Ascending aorta (tissue), 2 donors: ENCODE measurements around the gene ST6GAL2. TPM values are rescaled to one million over a fixed set of nuclear protein-coding genes. Genes with fewer than 3 reads are reported as not detected.

ENCODE experiments used
- DNase-seq, 2 donors: peaks; one replicate each; pipeline ENCODE4 v3.0.0-alpha.2; 2019; ENCODE audit warnings: low spot score in 2 of 2
- H3K27ac ChIP-seq, 2 donors: fragments of 200-600 bp; sonication (generic); one replicate each; pipeline ENCODE4 v1.5.1; 2016 to 2017; ENCODE audit warnings: mild to moderate bottlenecking in 1 of 2
- H3K27me3 ChIP-seq: fragments of 200-600 bp; sonication (generic); one replicate; pipeline ENCODE4 v1.5.1; 2017
- H3K36me3 ChIP-seq, 2 donors: fragments of 200-600 bp; sonication (generic); one replicate each; pipeline ENCODE4 v1.5.1; 2016
- H3K4me1 ChIP-seq, 2 donors: fragments of 200-600 bp; sonication (generic); one replicate each; pipeline ENCODE4 v1.5.1; 2016 to 2017; ENCODE audit warnings: mild to moderate bottlenecking in 1 of 2
- H3K4me3 ChIP-seq, 2 donors: fragments of 200-600 bp; sonication (generic); one replicate each; pipeline ENCODE4 v1.5.1; 2016 to 2017; ENCODE audit warnings: mild to moderate bottlenecking in 1 of 2
- H3K9me3 ChIP-seq, 2 donors: fragments of 200-600 bp; sonication (generic); one replicate each; pipeline ENCODE4 v1.5.1; 2016
- CTCF ChIP-seq, 3 experiments: fragments of 200-600 bp in 2 of 3; fragments of 450-650 bp in 1 of 3; sonication (generic) in 2 of 3; IDR thresholded peaks; one replicate each; pipeline ENCODE4 v1.5.1; 2016 to 2019; ENCODE audit warnings: antibody characterized with exemption in 3 of 3, mild to moderate bottlenecking in 1 of 3, moderate library complexity in 1 of 3
- intact Hi-C: fragments of 100-400 bp; cut with DNase I; formaldehyde crosslinking; loops from one replicate; pipeline ENCODE4 v1.15.1; 2023
- total RNA-seq: library from RNA; depleted of rRNA; stranded (reverse); fragments of >200 nt; gene quantifications from one replicate; pipeline ENCODE4 v1.1.0, GENCODE V29; 2016

The ST6GAL2 gene
- total RNA-seq, 1 donor from 2014 or later = 55.5 TPM

- Histone ChIP-seq H3K4me1 (peaks cover 0 to 4% of the 10 kb centered on the region in 2 donors), H3K4me3 (no peak overlapping the region), H3K36me3 (peaks cover 22 to 46% of the 10 kb centered on the region in 2 donors), H3K9me3 (no peaks in the 10 kb centered on the region), H3K27me3 (no peaks in the 10 kb centered on the region), H3K27ac (peak overlapping the region; percentile 18 to 67)
- TF ChIP-seq CTCF (IDR thresholded peaks at IDR 0.05) = no peak
- no peak for DNase-seq
- intact Hi-C loops = no loop called here
Observed at GRCh38 chr2:106827158-106827557, 58.8 kb downstream of the ST6GAL2 start.

GRCh38 chr2:106825161-106825560 lies 60.8 kb downstream of the ST6GAL2 start:
- DNase-seq = no peak
- intact Hi-C loops = no loop called here
- no peak overlapping the region for H3K27ac ChIP-seq

GRCh38 chr2:106816974-106817373 lies 69.0 kb downstream of the ST6GAL2 start:
- no peaks in the 10 kb centered on the region for H3K36me3 ChIP-seq
- DNase-seq = peak; percentile 70 to 86
- peak overlapping the region; percentile 85 to 88 for H3K27ac ChIP-seq
- intact Hi-C loops = loop anchor here (5.0 kb wide), 1 partner anchor 45 kb away; no protein-coding TSS in a partner anchor
- H3K9me3 ChIP-seq = no peaks in the 10 kb centered on the region
- no peak overlapping the region for H3K4me3 ChIP-seq
- H3K4me1 ChIP-seq = peaks cover 11 to 30% of the 10 kb centered on the region in 2 donors
- TF ChIP-seq CTCF (IDR thresholded peaks at IDR 0.05) = peak in 1 of 3 experiments; percentile 16
- no peaks in the 10 kb centered on the region for H3K27me3 ChIP-seq

More at GRCh38 chr2:106825161-106825560, 60.8 kb downstream of the ST6GAL2 start:
- H3K36me3 ChIP-seq = peaks cover 22 to 37% of the 10 kb centered on the region in 2 donors
- H3K9me3 ChIP-seq = no peaks in the 10 kb centered on the region
- no peaks in the 10 kb centered on the region for H3K27me3 ChIP-seq
- peaks cover 0 to 4% of the 10 kb centered on the region in 2 donors for H3K4me1 ChIP-seq
- no peak for TF ChIP-seq CTCF (IDR thresholded peaks at IDR 0.05)
- no peak overlapping the region for H3K4me3 ChIP-seq

GRCh38 chr2:106812841-106813240 lies 73.1 kb downstream of the ST6GAL2 start:
- intact Hi-C loops = loop anchor here (5.0 kb wide), 3 partner anchors 39 to 184 kb away; partner anchors contain the start of gene ST6GAL2
- no peaks in the 10 kb centered on the region for H3K9me3 ChIP-seq
- H3K27me3 ChIP-seq = no peaks in the 10 kb centered on the region
- peaks cover 11 to 61% of the 10 kb centered on the region in 2 donors for H3K4me1 ChIP-seq
- no peak overlapping the region for H3K4me3 ChIP-seq
- TF ChIP-seq CTCF (IDR thresholded peaks at IDR 0.05) = no peak
- H3K27ac ChIP-seq = peak overlapping the region; percentile 69 to 85
- no peak for DNase-seq
- peaks cover 0 to 5% of the 10 kb centered on the region in 2 donors for H3K36me3 ChIP-seq

GRCh38 chr2:106812383-106812782 lies 73.6 kb downstream of the ST6GAL2 start:
- no peak for TF ChIP-seq CTCF (IDR thresholded peaks at IDR 0.05)
- peak overlapping the region; percentile 69 to 85 for H3K27ac ChIP-seq
- intact Hi-C loops = loop anchor here (5.0 kb wide), 3 partner anchors 40 to 185 kb away; partner anchors contain the start of gene ST6GAL2
- peak in 1 of 2 donors; percentile 78 for DNase-seq
- H3K4me3 ChIP-seq = peak overlapping the region in 1 of 2 donors; percentile 6
- H3K9me3 ChIP-seq = no peaks in the 10 kb centered on the region
- H3K27me3 ChIP-seq = no peaks in the 10 kb centered on the region
- H3K36me3 ChIP-seq = peaks cover 0 to 5% of the 10 kb centered on the region in 2 donors
- peaks cover 7 to 56% of the 10 kb centered on the region in 2 donors for H3K4me1 ChIP-seq
